HG03280 (cell line): Measurements from ENCODE around the gene CR1.
"Not testable (repeated sequence)": the region's sequence is repeated elsewhere in the genome, so short reads cannot be mapped to it uniquely, and the experiment has no call there.

Source experiments
- ATAC-seq: cut with Tn5 transposase; IDR thresholded peaks from one replicate; pipeline ENCODE4 v1.9.1; 2021; ENCODE audit warnings: mild to moderate bottlenecking, moderate library complexity; ENCODE audit not compliant: unreplicated experiment

CR1 gene

DNA sequence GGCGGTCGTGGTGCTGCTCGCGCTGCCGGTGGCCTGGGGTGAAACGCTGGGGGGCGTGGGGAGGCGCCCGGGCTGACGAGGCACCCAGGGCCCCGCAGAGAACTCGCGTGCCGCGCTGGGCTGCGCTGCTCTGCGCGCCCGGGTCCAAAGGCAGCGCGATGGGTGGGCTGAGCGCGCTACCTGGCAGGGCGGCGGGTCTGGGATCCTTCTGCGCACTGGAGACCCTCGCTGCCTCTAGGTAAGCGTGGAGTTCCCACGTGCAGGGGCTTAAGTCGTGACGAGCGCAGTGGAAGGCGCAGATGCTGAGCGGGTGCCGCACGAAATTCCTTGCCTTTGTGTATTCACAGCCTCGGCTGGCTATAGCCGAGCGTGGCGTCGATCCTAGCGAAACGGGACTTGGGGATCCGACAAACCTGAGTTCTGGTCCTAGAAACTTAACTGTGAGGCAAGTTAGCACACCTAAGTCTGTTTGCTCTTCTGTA lies 173.6 kb downstream of the CR1 start:
- no peak for ATAC-seq

- peak; percentile 71 for ATAC-seq
Observed at GRCh38 chr1:207670192-207670591, 174.2 kb downstream of the CR1 start.

- ATAC-seq = no peak
Observed at GRCh38 chr1:207670997-207671396, 175.0 kb downstream of the CR1 start.

DNA sequence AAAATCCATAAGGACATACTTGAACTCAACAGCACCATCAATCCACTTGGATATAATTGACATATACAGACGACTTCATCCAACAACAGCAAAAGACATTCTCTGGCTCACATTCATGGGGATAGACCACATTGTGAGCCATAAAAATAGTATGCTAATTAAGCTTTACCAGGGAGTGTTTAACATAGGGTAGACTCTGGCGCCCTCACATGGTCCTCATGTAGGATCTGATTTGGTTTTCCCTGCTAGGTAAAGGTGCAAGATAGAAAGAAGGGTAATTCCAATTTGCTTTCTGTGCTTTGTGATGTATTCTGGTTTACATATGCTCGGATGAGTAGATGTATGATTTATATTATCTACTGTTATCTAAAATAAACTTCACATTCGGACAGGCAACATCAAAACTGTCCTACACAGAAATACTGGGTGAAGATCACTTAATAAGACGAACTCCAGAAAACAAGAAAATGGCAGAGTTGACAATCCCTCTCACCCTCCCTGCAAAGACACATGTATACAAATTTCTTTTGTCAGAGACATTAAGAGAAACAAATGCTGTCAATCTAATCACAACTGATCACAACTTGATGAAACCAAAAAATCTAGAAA lies 176.7 kb downstream of the CR1 start:
- no peak for ATAC-seq

DNA sequence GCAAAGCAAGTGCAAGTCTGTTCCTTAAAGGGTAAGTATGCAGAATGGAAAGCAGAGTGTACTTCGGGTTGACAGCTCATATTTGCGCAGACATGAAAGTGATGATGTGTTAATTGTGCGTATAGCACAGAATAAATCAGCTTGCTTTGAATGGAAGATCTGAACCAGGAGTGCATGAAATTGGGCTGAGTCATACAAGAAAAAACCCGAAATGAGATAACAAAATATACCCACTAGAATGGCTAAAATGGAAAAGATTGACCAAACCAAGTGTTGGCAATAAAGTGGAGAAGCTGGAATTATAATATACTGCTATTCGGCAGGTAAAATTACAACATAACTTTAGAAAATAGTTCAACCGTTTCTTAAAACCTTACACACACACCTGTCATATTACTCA lies 177.4 kb downstream of the CR1 start:
- no peak for ATAC-seq

- ATAC-seq = no peak
Observed at GRCh38 chr1:207676153-207676552, 180.2 kb downstream of the CR1 start.

DNA sequence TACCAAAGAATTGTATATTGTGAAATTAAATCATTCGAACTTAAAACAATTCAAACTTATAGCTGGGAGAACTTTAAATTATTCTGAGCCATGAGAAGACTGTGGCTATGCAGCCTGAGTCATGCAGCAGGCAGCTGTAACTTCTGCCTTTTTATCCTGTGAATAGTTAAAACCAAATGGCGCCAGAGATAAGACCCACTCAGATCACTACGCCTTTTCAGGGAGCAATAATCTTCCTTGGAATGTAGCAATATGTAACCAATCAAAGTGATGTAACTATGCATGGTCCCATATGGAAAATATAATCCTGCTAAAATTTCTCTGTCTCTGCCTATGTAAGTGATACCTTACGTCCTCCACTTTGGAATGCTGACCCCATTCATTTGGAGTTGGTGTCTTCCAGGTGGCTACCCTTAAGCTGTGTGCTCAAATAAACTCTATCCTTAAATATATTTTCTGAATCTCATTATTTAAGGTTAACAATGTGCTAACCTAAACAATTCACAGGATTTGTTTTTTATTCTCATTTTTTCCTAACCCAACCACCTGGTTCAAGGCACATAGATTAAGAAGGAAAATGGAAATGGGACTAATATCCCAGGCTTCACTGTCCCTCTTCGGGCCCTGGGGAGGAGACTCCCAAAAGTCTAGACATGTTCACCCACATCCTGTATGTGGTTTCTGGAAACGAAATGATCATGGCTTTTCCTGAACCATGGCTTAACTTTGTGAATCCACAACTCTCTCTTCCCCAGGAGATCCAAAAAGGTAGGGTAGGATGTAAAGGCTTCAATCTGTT lies 184.8 kb downstream of the CR1 start:
- ATAC-seq = not testable (repeated sequence)

DNA sequence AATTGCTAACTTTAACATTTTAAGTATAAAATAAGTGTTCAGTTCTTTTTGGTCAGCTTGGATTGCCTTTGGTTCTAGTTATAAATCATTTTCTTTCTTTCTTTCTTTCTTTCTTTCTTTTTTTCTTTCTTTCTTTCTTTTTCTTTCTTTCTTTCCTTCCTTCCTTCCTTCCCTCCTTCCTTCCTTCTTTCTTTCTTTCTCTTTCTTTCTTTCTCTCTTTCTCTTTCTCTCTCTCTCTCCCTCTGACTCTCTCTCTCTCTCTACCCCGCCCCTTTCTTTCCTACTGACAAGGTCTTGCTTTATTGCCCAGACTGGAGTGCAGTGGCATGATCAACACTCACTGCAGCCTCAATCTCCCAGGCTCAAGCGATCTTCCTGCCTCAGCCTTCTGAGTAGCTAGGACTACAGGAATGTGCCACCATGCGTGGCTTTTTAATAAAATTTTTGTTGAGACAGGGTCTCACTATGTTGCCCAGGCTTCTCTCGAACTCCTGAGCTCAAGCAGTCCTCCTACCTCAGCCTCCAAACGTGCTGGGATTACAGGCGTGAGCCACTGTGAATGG lies 187.0 kb downstream of the CR1 start:
- ATAC-seq = not testable (repeated sequence)

DNA sequence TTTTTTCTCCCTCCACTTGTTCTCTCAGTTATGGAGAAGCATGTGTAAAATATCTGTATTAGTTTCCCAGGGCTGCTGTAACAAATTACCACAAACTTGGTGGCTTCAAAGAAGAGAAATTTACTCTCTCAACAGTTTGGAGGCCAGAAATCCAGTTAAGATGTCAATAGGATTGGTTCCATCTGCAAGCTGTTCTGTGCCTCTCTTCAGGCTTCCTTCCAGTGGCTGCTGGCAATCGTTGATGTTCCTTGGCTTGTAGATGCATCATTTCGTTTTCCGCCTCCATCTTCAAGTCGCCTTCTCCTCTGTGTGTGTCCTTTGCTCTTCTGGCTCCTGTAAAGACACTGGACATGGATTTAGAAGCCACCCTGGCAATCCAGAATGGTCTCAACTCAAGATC lies 194.6 kb downstream of the CR1 start:
- ATAC-seq = not testable (repeated sequence)

GRCh38 chr1:207691010-207691409 lies 195.1 kb downstream of the CR1 start:
- no peak for ATAC-seq
